Liver (tissue), 9 donors: Measurements from ENCODE around the gene UGGT2. TPM values are rescaled to one million over a fixed set of nuclear protein-coding genes. Genes with fewer than 3 reads are reported as not detected.
"Not testable (repeated sequence)": the region's sequence is repeated elsewhere in the genome, so short reads cannot be mapped to it uniquely, and the experiment has no call there.

Experiments
- DNase-seq: peaks from one replicate; pipeline ENCODE4 v3.0.0-alpha.2; 2017; ENCODE audit warnings: low spot score
- H3K27ac ChIP-seq, 2 donors: one replicate each; pipeline ENCODE4 v1.7.0; 2013; ENCODE audit warnings: inconsistent platforms in 2 of 2, low read length in 2 of 2, control low read depth in 1 of 2, low read depth in 1 of 2, mild to moderate bottlenecking in 1 of 2
- H3K27me3 ChIP-seq, 4 donors: one replicate each; pipeline versions ENCODE4 v1.6.1 to v1.7.0; 2013; ENCODE audit warnings: low read length in 3 of 4, inconsistent platforms in 1 of 4, mild to moderate bottlenecking in 1 of 4, moderate library complexity in 1 of 4; ENCODE audit not compliant: control insufficient read depth in 4 of 4, insufficient read depth in 4 of 4
- H3K36me3 ChIP-seq, 4 donors: one replicate each; pipeline versions ENCODE4 v1.6.1 to v1.7.0; 2013; ENCODE audit warnings: low read length in 3 of 4, mild to moderate bottlenecking in 3 of 4, low read depth in 1 of 4, moderate library complexity in 1 of 4; ENCODE audit not compliant: control insufficient read depth in 4 of 4, insufficient read depth in 3 of 4
- H3K4me1 ChIP-seq, 4 donors: one replicate each; pipeline versions ENCODE4 v1.6.1 to v1.7.0; 2013; ENCODE audit warnings: low read length in 3 of 4, mild to moderate bottlenecking in 3 of 4, moderate library complexity in 1 of 4; ENCODE audit not compliant: control insufficient read depth in 4 of 4, insufficient read depth in 4 of 4
- H3K4me3 ChIP-seq, 3 donors: one replicate each; pipeline versions ENCODE4 v1.6.1 to v1.7.0; 2013; ENCODE audit warnings: low read length in 3 of 3, control low read depth in 1 of 3, low read depth in 1 of 3, mild to moderate bottlenecking in 1 of 3
- H3K9ac ChIP-seq, 2 donors: one replicate each; pipeline ENCODE4 v1.7.0; 2013; ENCODE audit warnings: low read length in 2 of 2, mild to moderate bottlenecking in 2 of 2, moderate library complexity in 2 of 2, control low read depth in 1 of 2, low read depth in 1 of 2
- H3K9me3 ChIP-seq, 4 donors: one replicate each; pipeline versions ENCODE4 v1.6.1 to v1.7.0; 2013; ENCODE audit warnings: low read length in 3 of 4; ENCODE audit not compliant: control insufficient read depth in 4 of 4
- ATF3 ChIP-seq: IDR thresholded peaks from 2 replicates; pipeline ENCODE4 v1.6.1; 2016; ENCODE audit warnings: antibody characterized with exemption
- CTCF ChIP-seq: fragments of 150-350 bp; IDR thresholded peaks from 2 replicates; pipeline ENCODE4 v1.5.1; 2017; ENCODE audit warnings: improper control_type of control experiment, low read depth, low read length; ENCODE audit not compliant: missing input control
- FOXA1 ChIP-seq: IDR thresholded peaks from 2 replicates; pipeline ENCODE4 v1.6.1; 2016; ENCODE audit warnings: antibody characterized with exemption
- FOXA2 ChIP-seq: IDR thresholded peaks from 2 replicates; pipeline ENCODE4 v1.6.1; 2016; ENCODE audit warnings: antibody characterized with exemption
- GABPA ChIP-seq, 2 donors: IDR thresholded peaks in 1 of 2; conservative IDR thresholded peaks in 1 of 2; 2 replicates each; pipeline ENCODE4 v1.6.1; 2016; ENCODE audit warnings: antibody characterized with exemption in 2 of 2, mild to moderate bottlenecking in 1 of 2, moderate library complexity in 1 of 2
- HNF4A ChIP-seq, 2 donors: conservative IDR thresholded peaks; 2 replicates each; pipeline ENCODE4 v1.6.1; 2016; ENCODE audit warnings: antibody characterized with exemption in 2 of 2, mild to moderate bottlenecking in 2 of 2
- HNF4G ChIP-seq: IDR thresholded peaks from 2 replicates; pipeline ENCODE4 v1.6.1; 2016; ENCODE audit warnings: antibody characterized with exemption
- JUND ChIP-seq, 2 donors: IDR thresholded peaks; 2 replicates each; pipeline ENCODE4 v1.6.1; 2016; ENCODE audit warnings: antibody characterized with exemption in 2 of 2
- MAX ChIP-seq: IDR thresholded peaks from 2 replicates; pipeline ENCODE4 v1.6.1; 2016; ENCODE audit warnings: antibody characterized with exemption
- NR2F2 ChIP-seq: IDR thresholded peaks from 2 replicates; pipeline ENCODE4 v1.6.1; 2016; ENCODE audit warnings: antibody characterized with exemption
- RAD21 ChIP-seq, 2 donors: IDR thresholded peaks; 2 replicates each; pipeline ENCODE4 v1.6.1; 2016; ENCODE audit warnings: antibody characterized with exemption in 2 of 2, mild to moderate bottlenecking in 2 of 2
- REST ChIP-seq: IDR thresholded peaks from 2 replicates; pipeline ENCODE4 v1.6.1; 2016; ENCODE audit warnings: antibody characterized with exemption, mild to moderate bottlenecking
- TAF1 ChIP-seq: conservative IDR thresholded peaks from 2 replicates; pipeline ENCODE4 v1.6.1; 2016; ENCODE audit warnings: antibody characterized with exemption, mild to moderate bottlenecking
- WGBS: extraction: QIAGEN DNeasy Blood & Tissue Kit; methylation state at CpG from one replicate; pipeline ENCODE4 v1.1.7; 2013; 5-methylcytosine and 5-hydroxymethylcytosine counted together
- polyA plus RNA-seq, 2 donors: library from polyadenylated mRNA; stranded (reverse) in 1 of 2; unstranded in 1 of 2; fragments of 200-250 nt in 1 of 2; fragments of >200 nt in 1 of 2; fragmentation: Nextera tagmentation in 1 of 2; extraction: Ambion mirVana in 1 of 2; gene quantifications; one replicate each; pipeline versions ENCODE4 v1.2.1 to v1.2.3, GENCODE V29; 2013 to 2015
- total RNA-seq, 2 donors: library from RNA; depleted of rRNA; stranded (reverse); fragments of >200 nt; gene quantifications; one replicate each; pipeline ENCODE4 v1.2.3, GENCODE V29; 2014
- donor health status: healthy.
- donor health status: healthy.
- donor health status: healthy.
- donor health status: healthy.
- donor health status: healthy.

Gene UGGT2
- total and polyA plus RNA-seq, 4 donors = 5.6 to 23.0 (median 13.2) TPM

GRCh38 chr13:95791084-95791722 lies 262.0 kb downstream of the UGGT2 start:
- H3K27ac ChIP-seq = no peak overlapping the region
- no peaks in the 10 kb centered on the region for H3K27me3 ChIP-seq
- 90% methylated on average over 7 of the region's 7 CpGs for WGBS
- H3K4me3 ChIP-seq = no peak overlapping the region
- no peaks in the 10 kb centered on the region for H3K9me3 ChIP-seq
- TF ChIP-seq HNF4G (no peak), JUND (IDR thresholded peaks at IDR 0.05) (no peak), GABPA (IDR thresholded peaks at IDR 0.05 in 1 of 2, conservative IDR thresholded peaks at IDR 0.05 in 1 of 2) (no peak), HNF4A (conservative IDR thresholded peaks at IDR 0.05) (no peak), NR2F2 (no peak), CTCF (no peak), TAF1 (no peak), FOXA2 (no peak), REST (no peak), ATF3 (no peak), FOXA1 (no peak), RAD21 (IDR thresholded peaks at IDR 0.05) (no peak), MAX (no peak)
- H3K9ac ChIP-seq = no peak overlapping the region
- H3K4me1 ChIP-seq = no peaks in the 10 kb centered on the region
- peaks cover 9 to 46% (median 37%) of the 10 kb centered on the region in 4 donors for H3K36me3 ChIP-seq
- DNase-seq = no peak

- H3K9me3 ChIP-seq, H3K27ac ChIP-seq, H3K27me3 ChIP-seq, H3K9ac ChIP-seq, DNase-seq, H3K4me1 ChIP-seq, H3K4me3 ChIP-seq: not testable (repeated sequence)
- peaks cover 13 to 43% (median 38%) of the 10 kb centered on the region in 4 donors for H3K36me3 ChIP-seq
Observed at GRCh38 chr13:95789315-95789714, 263.9 kb downstream of the UGGT2 start.
